Epithelial cell of proximal tubule (primary cell): ENCODE results near the gene MSRB3. TPM values are rescaled to one million over a fixed set of nuclear protein-coding genes. Genes with fewer than 3 reads are reported as not detected.

Experiments used
- DNase-seq: peaks from one replicate; pipeline ENCODE4 v3.0.0-alpha.2; 2011; ENCODE audit warnings: low read depth
- H3K4me3 ChIP-seq: 2 replicates; pipeline ENCODE4 v1.5.1; 2011; ENCODE audit warnings: low read depth, mild to moderate bottlenecking, low read length
- CTCF ChIP-seq: conservative IDR thresholded peaks from 2 replicates; pipeline ENCODE4 v1.5.1; 2012; ENCODE audit warnings: low read depth, mild to moderate bottlenecking, low read length
- total RNA-seq: library from RNA; depleted of rRNA; stranded (reverse); fragments of >200 nt; gene quantifications from 2 replicates; pipeline ENCODE4 v1.2.3, GENCODE V29; 2015

Gene MSRB3
- total RNA-seq, 1 donor from 2014 or later, result 4.0 TPM

GRCh38 chr12:65343801-65344200, 65.3 kb downstream of the MSRB3 start:
- TF ChIP-seq CTCF, result no peak
- DNase-seq, result no peak
- H3K4me3 ChIP-seq, result no peak overlapping the region

DNA sequence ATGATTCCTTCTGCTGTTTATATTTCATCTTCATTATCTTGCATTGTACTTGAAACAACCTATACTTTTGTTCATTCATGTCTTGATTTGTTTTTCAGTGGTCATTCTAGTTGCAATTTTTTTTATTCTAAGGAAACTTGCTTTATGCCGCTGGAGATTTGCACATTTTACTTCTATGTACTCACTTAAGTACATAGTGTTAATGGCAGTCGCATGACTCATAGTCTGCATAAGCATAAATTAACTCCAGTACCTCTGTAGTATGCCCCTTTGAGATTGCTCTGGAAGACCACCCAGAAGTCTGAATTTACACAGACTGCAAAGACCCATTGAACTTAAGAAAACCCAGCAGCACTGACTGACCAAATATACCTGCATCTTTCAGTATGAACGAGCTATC, 77.0 kb downstream of the MSRB3 start:
- no peak for DNase-seq
- TF ChIP-seq CTCF, result no peak

DNA sequence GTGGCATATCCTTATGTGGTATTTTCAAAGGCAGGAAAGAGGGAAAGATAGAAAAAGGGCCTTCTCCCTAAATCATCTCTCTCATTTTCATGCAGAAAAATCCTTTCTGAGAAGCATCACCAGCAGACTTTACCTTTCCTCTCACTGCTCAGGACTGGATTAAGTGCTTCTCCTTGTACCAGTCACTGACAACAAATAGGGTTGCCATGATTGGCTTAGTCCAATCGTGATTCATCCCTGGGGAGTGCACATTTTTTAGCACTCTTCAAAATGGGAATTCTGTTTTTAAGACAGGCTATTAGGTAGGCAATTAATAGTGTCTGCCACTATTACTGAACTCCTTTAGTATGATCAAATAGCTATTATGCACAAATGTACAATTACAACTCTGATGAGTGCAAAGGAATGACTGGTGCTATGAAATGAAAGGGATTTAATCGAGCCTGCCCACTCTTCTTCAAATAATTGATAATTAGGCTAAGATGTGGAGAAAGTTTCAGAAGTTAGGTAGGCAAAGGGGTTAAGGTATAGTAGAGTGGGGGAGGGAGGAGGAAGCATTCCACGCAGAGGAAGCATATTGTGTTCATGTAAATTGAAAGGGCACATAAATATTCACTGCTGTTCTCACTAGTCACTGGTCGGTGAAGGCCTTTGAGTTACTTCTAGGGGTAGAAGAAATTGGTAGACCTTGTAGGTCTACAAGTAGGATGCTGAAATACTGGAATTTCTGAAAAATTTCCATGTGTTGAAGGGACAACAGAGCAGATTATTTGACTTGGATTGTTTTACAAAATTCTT, 84.0 kb downstream of the MSRB3 start:
- no peak overlapping the region for H3K4me3 ChIP-seq
- no peak for DNase-seq
- no peak for TF ChIP-seq CTCF

More for the DNA sequence above, 77.0 kb downstream of the MSRB3 start:
- H3K4me3 ChIP-seq, result no peak overlapping the region

DNA sequence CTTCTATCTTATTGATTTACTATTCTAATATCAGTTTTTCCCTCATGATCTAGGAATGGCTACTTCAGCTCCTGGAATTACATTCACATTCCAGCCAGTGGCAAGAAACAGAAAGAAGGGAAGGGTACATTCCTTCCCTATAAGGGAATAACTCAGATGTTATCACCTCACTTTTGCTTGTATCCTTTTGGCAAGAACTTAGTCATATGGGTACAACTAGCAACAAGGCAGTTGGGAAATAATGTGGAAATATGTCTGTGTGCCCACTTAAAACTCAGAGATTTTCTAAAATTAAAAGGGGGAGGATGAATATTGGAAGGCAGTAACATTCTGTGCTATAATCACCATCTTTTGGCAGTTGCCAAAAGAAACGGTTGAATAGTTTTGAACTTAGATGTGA, 85.6 kb downstream of the MSRB3 start:
- no peak for TF ChIP-seq CTCF
- no peak for DNase-seq
- no peak overlapping the region for H3K4me3 ChIP-seq

- H3K4me3 ChIP-seq, result no peak overlapping the region
- TF ChIP-seq CTCF, result no peak
- DNase-seq, result no peak
Observed at GRCh38 chr12:65367396-65367795, 88.9 kb downstream of the MSRB3 start.

DNA sequence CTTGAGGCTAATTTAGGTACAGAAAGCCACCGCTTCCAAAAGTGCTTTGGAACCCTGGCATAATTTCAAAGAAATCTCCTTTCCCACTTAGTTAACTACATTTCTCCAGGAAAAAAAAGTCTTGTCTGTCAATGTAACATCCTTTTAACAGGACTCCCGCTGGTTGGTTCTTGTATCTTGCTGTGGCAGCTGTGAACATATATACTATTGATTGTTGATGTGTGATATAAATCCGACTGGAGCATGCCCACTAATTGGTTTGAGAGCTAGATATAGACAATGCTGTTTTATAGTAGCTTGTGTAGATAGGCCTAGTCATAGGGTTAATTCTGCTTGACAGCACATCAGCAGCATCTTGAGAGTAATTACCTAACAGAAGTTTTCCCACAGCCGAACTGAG, 89.6 kb downstream of the MSRB3 start:
- TF ChIP-seq CTCF, result no peak
- H3K4me3 ChIP-seq, result no peak overlapping the region
- DNase-seq, result no peak

DNA sequence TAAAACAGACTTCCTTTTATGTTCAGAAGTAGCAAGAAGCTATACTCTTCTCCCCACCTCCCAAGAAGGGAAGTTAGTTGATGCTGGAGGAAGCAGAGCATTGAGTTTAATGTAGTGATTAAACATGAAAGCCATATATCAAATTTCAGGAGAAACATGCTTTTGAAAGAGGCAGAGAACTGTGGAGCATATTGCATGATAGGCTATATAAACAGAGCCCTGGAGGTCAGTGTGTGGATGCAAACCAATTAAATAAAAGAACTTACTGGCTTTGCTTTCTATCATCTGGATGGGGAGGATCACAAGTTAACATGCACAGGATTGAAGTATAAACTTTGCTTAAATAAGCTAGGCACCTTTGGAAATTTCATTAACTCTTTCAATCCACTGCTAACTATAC, 94.1 kb downstream of the MSRB3 start:
- no peak for TF ChIP-seq CTCF
- no peak overlapping the region for H3K4me3 ChIP-seq
- no peak for DNase-seq
